K562 (cell line): Measurements from ENCODE around the gene ANXA2. TPM values are rescaled to one million over a fixed set of nuclear protein-coding genes. Genes with fewer than 3 reads are reported as not detected.

ENCODE experiments used
- ATF1 ChIP-seq, 2 experiments: fragments of 450-650 bp in 1 of 2; IDR thresholded peaks; 2 replicates each; pipeline ENCODE4 v1.6.1; 2016; ENCODE audit warnings: missing compliant biosample characterization in 1 of 2, missing genetic modification characterization in 1 of 2
- E2F4 ChIP-seq: sonication (generic); formaldehyde crosslinking; IDR thresholded peaks from 2 replicates; pipeline ENCODE4 v1.8.0; 2022; ENCODE audit warnings: mild to moderate bottlenecking, low read depth, missing genetic modification reagents
- FOSL1 ChIP-seq: fragments of 200-800 bp; sonication (Bioruptor generic); conservative IDR thresholded peaks from 2 replicates; pipeline ENCODE4 v1.6.1; 2016; ENCODE audit warnings: missing genetic modification characterization, missing compliant biosample characterization
- HNRNPH1 ChIP-seq: fragments of 200-400 bp; formaldehyde crosslinking; optimal IDR thresholded peaks from 2 replicates; pipeline ENCODE3; 2017; ENCODE audit warnings: low read depth, mild to moderate bottlenecking, low read length, moderate library complexity
- KAT8 ChIP-seq: fragments of 450-650 bp; IDR thresholded peaks from 2 replicates; pipeline ENCODE4 v1.6.1; 2016; ENCODE audit warnings: low read depth, mild to moderate bottlenecking
- ZBTB49 ChIP-seq: sonication (generic); formaldehyde crosslinking; IDR thresholded peaks from 2 replicates; pipeline ENCODE4 v1.8.0; 2022; ENCODE audit warnings: missing genetic modification reagents, mild to moderate bottlenecking, borderline replicate concordance
- polyA plus RNA-seq, 8 experiments: library from polyadenylated mRNA; depleted of rRNA in 4 of 8; stranded (reverse) in 5 of 8; unstranded in 3 of 8; fragments of >200 nt; fragmentation: Nextera tagmentation in 2 of 8; fragmentation: Illumina TruSeq in 1 of 8; extraction: Ambion mirVana in 2 of 8; extraction: Trizol in 1 of 8; gene quantifications; 2 replicates each; pipeline versions ENCODE4 v1.2.1 to v1.2.3, GENCODE V29; 2011 to 2014; ENCODE audit warnings: inconsistent platforms in 1 of 8, missing spikeins in 1 of 8
- total RNA-seq, 7 experiments: library from RNA; depleted of rRNA in 6 of 7; stranded (reverse); fragments of >200 nt in 6 of 7; fragmentation: Illumina TruSeq in 2 of 7; extraction: Trizol in 2 of 7; gene quantifications; 2 replicates each; pipeline versions ENCODE4 v1.2.1 to v1.2.3, GENCODE V29; 2011 to 2021; ENCODE audit warnings: low replicate concordance in 1 of 7

The ANXA2 gene
- total and polyA plus RNA-seq, 9 of the 15 experiments (the other 6 are each of a cell fraction or from before 2014, with no cell fraction given) = 301 to 1,102 (median 452) TPM

- TF ChIP-seq E2F4 (CRISPR knock-in tag) (no peak), FOSL1 (tag) (0 out of 2 replicates have a peak, but pooled peaks have one; percentile 60), ATF1 (CRISPR knock-in tag; IDR thresholded peaks at IDR 0.05) (no peak), ATF1 (tag; IDR thresholded peaks at IDR 0.05) (no peak), ZBTB49 (CRISPR knock-in tag) (no peak), HNRNPH1 (no peak), KAT8 (no peak)
These were observed 34.7 kb downstream of the ANXA2 start (continued) for GRCh38 chr15:60363087-60363549.
